Upper lobe of left lung (tissue), 6 donors: Measurements from ENCODE around the gene RNU4-1. TPM values are rescaled to one million over a fixed set of nuclear protein-coding genes. Genes with fewer than 3 reads are reported as not detected.
"Not testable (repeated sequence)": the region's sequence is repeated elsewhere in the genome, so short reads cannot be mapped to it uniquely, and the experiment has no call there.

ENCODE experiments used
- ATAC-seq, 2 donors: fragments of 200-7000 bp; cut with Tn5 transposase; one replicate each; pipeline ENCODE4 v1.9.1; 2022; ENCODE audit warnings: mild to moderate bottlenecking in 2 of 2, moderate library complexity in 2 of 2; ENCODE audit not compliant: low FRiP score in 2 of 2
- DNase-seq, 2 donors: peaks; one replicate each; pipeline ENCODE4 v3.0.0-alpha.2; 2019 to 2020
- H3K27ac ChIP-seq, 4 donors: fragments of 200-600 bp; sonication (generic); one replicate each; pipeline ENCODE4 v1.5.1; 2016 to 2019
- H3K27me3 ChIP-seq, 4 donors: fragments of 200-600 bp; sonication (generic); one replicate each; pipeline ENCODE4 v1.5.1; 2017 to 2019
- H3K36me3 ChIP-seq, 4 donors: fragments of 200-600 bp; sonication (generic); one replicate each; pipeline ENCODE4 v1.5.1; 2016 to 2019
- H3K4me1 ChIP-seq, 4 donors: fragments of 200-600 bp; sonication (generic); one replicate each; pipeline ENCODE4 v1.5.1; 2018 to 2019
- H3K4me3 ChIP-seq, 4 donors: fragments of 200-600 bp; sonication (generic); one replicate each; pipeline ENCODE4 v1.5.1; 2017 to 2019; ENCODE audit warnings: mild to moderate bottlenecking in 2 of 4, moderate library complexity in 1 of 4
- H3K9me3 ChIP-seq, 4 donors: fragments of 200-600 bp; sonication (generic); one replicate each; pipeline ENCODE4 v1.5.1; 2018 to 2019
- EP300 ChIP-seq, 4 donors: sonication (generic); formaldehyde crosslinking; IDR thresholded peaks; one replicate each; pipeline ENCODE4 v1.5.1; 2017; ENCODE audit warnings: antibody characterized with exemption in 4 of 4, control low read depth in 2 of 4
- POLR2A ChIP-seq, 4 donors: fragments of 450-650 bp; IDR thresholded peaks; one replicate each; pipeline ENCODE4 v1.5.1; 2016 to 2017; ENCODE audit warnings: antibody characterized with exemption in 4 of 4, mild to moderate bottlenecking in 2 of 4
- POLR2AphosphoS5 ChIP-seq, 2 donors: sonication (generic); formaldehyde crosslinking; IDR thresholded peaks; one replicate each; pipeline ENCODE4 v1.5.1; 2017; ENCODE audit warnings: antibody characterized with exemption in 2 of 2
- WGBS, 2 donors: methylation state at CpG; one replicate each; pipeline ENCODE4 v1.1.5; 2017 to 2018; 5-methylcytosine and 5-hydroxymethylcytosine counted together
- total RNA-seq, 6 donors: library from RNA; depleted of rRNA in 4 of 6; stranded (reverse); fragments of >200 nt in 4 of 6; gene quantifications; one replicate each; pipeline versions ENCODE4 v1.1.0 to v1.2.1, GENCODE V29; 2016 to 2021
- TF ChIP-seq, protein P1 (sequence below), 6 experiments: fragments of 450-650 bp in 4 of 6; fragments of 200-600 bp in 2 of 6; sonication (generic) in 2 of 6; IDR thresholded peaks; one replicate each; pipeline ENCODE4 v1.5.1; 2016 to 2019; ENCODE audit warnings: antibody characterized with exemption in 6 of 6
- donor health status: DM: no; HTN: no; CAD: no; lungs with moderate emphysema.
- donor health status: DM: no; HTN: yes; CAD: no; lungs with severe emphysema.

RNU4-1 gene
- total RNA-seq, result 1,000 to 10,000 TPM in 2 of 6 donors, under 1 TPM in 4; under 0.01 to 4,461 (median under 0.01) TPM

- Histone ChIP-seq H3K27me3 (no peaks in the 10 kb centered on the region), H3K4me1 (peaks cover 5 to 20% (median 9%) of the 10 kb centered on the region in 4 donors), H3K27ac (peak within 1 kb of the TSS; percentile 95 to 98 (median 97)), H3K4me3 (peak within 1 kb of the TSS; percentile 45 to 61 (median 58)), H3K36me3 (no peaks in the 10 kb centered on the region), H3K9me3 (no peaks in the 10 kb centered on the region)
- 1 to 2% methylated on average over 29 of the region's 29 CpGs for WGBS, 2 donors
- DNase-seq, result peak in 1 of 2 donors; percentile 73
- TF ChIP-seq, protein P1, sequence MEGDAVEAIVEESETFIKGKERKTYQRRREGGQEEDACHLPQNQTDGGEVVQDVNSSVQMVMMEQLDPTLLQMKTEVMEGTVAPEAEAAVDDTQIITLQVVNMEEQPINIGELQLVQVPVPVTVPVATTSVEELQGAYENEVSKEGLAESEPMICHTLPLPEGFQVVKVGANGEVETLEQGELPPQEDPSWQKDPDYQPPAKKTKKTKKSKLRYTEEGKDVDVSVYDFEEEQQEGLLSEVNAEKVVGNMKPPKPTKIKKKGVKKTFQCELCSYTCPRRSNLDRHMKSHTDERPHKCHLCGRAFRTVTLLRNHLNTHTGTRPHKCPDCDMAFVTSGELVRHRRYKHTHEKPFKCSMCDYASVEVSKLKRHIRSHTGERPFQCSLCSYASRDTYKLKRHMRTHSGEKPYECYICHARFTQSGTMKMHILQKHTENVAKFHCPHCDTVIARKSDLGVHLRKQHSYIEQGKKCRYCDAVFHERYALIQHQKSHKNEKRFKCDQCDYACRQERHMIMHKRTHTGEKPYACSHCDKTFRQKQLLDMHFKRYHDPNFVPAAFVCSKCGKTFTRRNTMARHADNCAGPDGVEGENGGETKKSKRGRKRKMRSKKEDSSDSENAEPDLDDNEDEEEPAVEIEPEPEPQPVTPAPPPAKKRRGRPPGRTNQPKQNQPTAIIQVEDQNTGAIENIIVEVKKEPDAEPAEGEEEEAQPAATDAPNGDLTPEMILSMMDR (IDR thresholded peaks at IDR 0.05), result no peak
- TF ChIP-seq EP300 (IDR thresholded peaks at IDR 0.05) (peak in 1 of 4 donors; percentile 50), POLR2A (IDR thresholded peaks at IDR 0.05) (peak in 3 of 4 donors; percentile 58 to 84 (median 83)), POLR2AphosphoS5 (IDR thresholded peaks at IDR 0.05) (peak; percentile 89 to 93)
- peak; percentile 72 to 77 for ATAC-seq
These were observed at the start of gene RNU4-1 for GRCh38 chr12:120292661-120293531. TSS of gene RNU4-1 (minus strand) at chr12:120293237.

DNA sequence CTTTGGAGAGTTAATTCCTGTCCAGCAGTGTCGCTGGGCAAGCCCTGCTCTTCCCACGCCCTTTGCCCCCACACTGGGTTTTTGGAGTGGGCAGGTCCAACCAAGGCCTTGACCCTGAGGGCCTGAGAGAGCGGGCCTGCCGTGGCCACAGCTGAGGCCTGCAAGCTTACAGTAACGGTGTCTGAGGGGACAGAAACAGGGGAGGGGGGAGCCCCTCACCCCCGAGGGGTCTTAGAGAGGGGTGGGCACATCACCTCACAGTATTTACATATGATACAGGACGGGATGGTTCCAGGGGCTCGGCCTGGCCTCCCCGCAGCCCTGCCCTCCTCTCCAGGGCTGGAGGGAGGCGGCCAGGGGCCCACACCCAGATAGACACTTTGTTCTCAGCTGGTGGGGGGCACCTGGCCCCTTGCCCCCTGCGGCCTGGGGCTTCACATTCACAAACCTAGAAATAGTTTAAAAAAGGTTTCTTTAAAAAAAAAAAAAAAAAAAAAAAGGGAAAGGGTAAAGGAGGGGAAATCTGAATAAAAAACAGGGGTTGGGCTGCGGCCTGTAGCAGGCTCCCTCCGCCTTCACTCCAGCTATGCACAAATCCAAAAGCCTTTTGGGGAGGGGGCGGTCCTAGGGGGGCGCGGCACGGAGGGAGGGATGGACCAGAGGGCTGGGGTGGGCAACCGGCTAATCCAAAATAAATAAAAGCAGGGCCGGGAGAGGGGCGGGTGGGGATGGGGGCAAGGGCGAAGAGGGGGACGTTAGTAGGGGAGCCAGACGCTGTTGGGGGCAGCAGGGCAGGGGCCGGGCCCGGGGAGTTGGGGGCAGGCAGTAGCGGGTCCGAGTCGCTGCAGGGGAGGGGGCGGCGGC, 49.4 kb upstream of the RNU4-1 start:
- no peaks in the 10 kb centered on the region for H3K27me3 ChIP-seq
- 72 to 73% methylated on average over 19 to 26 of the region's 30 CpGs for WGBS, 2 donors
- H3K4me3 ChIP-seq, result no peak overlapping the region
- DNase-seq (no peak), ATAC-seq (no peak)
- H3K9me3 ChIP-seq, result peaks cover 0 to 8% (median under 1%) of the 10 kb centered on the region in 4 donors
- no peaks in the 10 kb centered on the region for H3K36me3 ChIP-seq
- TF ChIP-seq POLR2A (IDR thresholded peaks at IDR 0.05) (no peak), POLR2AphosphoS5 (IDR thresholded peaks at IDR 0.05) (no peak), EP300 (IDR thresholded peaks at IDR 0.05) (no peak)
- TF ChIP-seq, protein P1 (IDR thresholded peaks at IDR 0.05), result no peak
- peaks cover 0 to 13% (median 2%) of the 10 kb centered on the region in 4 donors for H3K4me1 ChIP-seq
- H3K27ac ChIP-seq, result no peak overlapping the region

- Histone ChIP-seq H3K9me3 (peaks cover 0 to 19% (median under 1%) of the 10 kb centered on the region in 4 donors), H3K4me1 (peaks cover 0 to 4% (median 2%) of the 10 kb centered on the region in 4 donors), H3K36me3 (no peaks in the 10 kb centered on the region), H3K27ac (no peak overlapping the region), H3K4me3 (no peak overlapping the region), H3K27me3 (no peaks in the 10 kb centered on the region)
- WGBS, 2 donors, result 66 to 78% methylated on average over 4 of the region's 4 CpGs
- DNase-seq (no peak), ATAC-seq (no peak)
- no peak for TF ChIP-seq POLR2AphosphoS5 (IDR thresholded peaks at IDR 0.05)
- no peak for TF ChIP-seq POLR2A (IDR thresholded peaks at IDR 0.05)
- TF ChIP-seq, protein P1 (IDR thresholded peaks at IDR 0.05), result no peak
- TF ChIP-seq EP300 (IDR thresholded peaks at IDR 0.05), result no peak
These were observed 46.2 kb upstream of the RNU4-1 start for GRCh38 chr12:120339256-120339655.

GRCh38 chr12:120337730-120338129, 44.7 kb upstream of the RNU4-1 start:
- Histone ChIP-seq H3K36me3 (no peaks in the 10 kb centered on the region), H3K27me3 (no peaks in the 10 kb centered on the region), H3K4me3 (no peak overlapping the region), H3K27ac (no peak overlapping the region), H3K4me1 (peaks cover 0 to 4% (median 2%) of the 10 kb centered on the region in 4 donors), H3K9me3 (peaks cover 0 to 19% (median under 1%) of the 10 kb centered on the region in 4 donors)
- ATAC-seq, result no peak
- no peak for DNase-seq
- TF ChIP-seq POLR2AphosphoS5 (IDR thresholded peaks at IDR 0.05) (no peak), POLR2A (IDR thresholded peaks at IDR 0.05) (no peak), EP300 (IDR thresholded peaks at IDR 0.05) (no peak)
- TF ChIP-seq, protein P1 (IDR thresholded peaks at IDR 0.05), result no peak
- 94 to 95% methylated on average over 2 of the region's 2 CpGs for WGBS, 2 donors

DNA sequence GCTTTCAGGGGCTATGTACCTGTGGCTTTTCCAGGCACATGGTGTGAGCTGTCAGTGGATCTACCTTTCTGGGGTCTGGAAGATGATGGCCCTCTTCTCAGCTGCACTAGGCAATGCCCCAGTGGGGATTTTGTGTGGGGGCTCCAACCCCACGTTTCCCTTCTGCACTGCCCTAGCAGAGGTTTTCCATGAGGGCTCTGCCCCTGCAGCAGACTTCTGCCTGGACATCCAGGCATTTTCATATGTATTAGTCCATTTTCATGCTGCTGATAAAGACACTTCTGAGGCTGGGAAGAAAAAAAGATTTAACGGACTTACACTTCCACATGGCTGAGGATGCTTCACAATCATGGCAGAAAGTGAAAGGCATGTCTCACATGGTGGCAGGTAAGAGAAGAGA, 43.4 kb upstream of the RNU4-1 start:
- WGBS, 2 donors, result 97 to 100% methylated on average over 2 of the region's 2 CpGs

More for the DNA sequence above, 43.4 kb upstream of the RNU4-1 start:
- DNase-seq, H3K27ac ChIP-seq, H3K36me3 ChIP-seq, H3K4me3 ChIP-seq, H3K4me1 ChIP-seq, ATAC-seq, H3K27me3 ChIP-seq: not testable (repeated sequence)
- peaks cover 0 to 19% (median under 1%) of the 10 kb centered on the region in 4 donors for H3K9me3 ChIP-seq
